HG03378 (cell line): ENCODE data around the gene PALM.
A peak's percentile ranks its signal among the peaks of the same experiment; 100 is the strongest.
"Not testable (repeated sequence)": the region's sequence is repeated elsewhere in the genome, so short reads cannot be mapped to it uniquely, and the experiment has no call there.

Experiments used
- ATAC-seq: cut with Tn5 transposase; IDR thresholded peaks from one replicate; pipeline ENCODE4 v1.9.1; 2021; ENCODE audit warnings: mild to moderate bottlenecking, moderate library complexity; ENCODE audit not compliant: unreplicated experiment

Gene PALM

GRCh38 chr19:708154-709143 is at the start of gene PALM:
Gene PALM, plus strand, starts transcription at chr19:708935. Its CDS starts 212 bp downstream, at chr19:709147.
- no peak for ATAC-seq

GRCh38 chr19:660793-661426 is 47.8 kb upstream of the PALM start:
- no peak for ATAC-seq

- ATAC-seq: no peak
Observed at GRCh38 chr19:661427-662196, 47.1 kb upstream of the PALM start.

- peak; percentile 7 for ATAC-seq
Observed at GRCh38 chr19:662207-662961, 46.4 kb upstream of the PALM start.

GRCh38 chr19:662962-663681 is 45.6 kb upstream of the PALM start, which contains the start of gene RNF126:
Gene RNF126, minus strand, starts transcription at chr19:663214. Its CDS starts 93 bp downstream, at chr19:663121.
- ATAC-seq: peak; percentile 35

- no peak for ATAC-seq
Observed at GRCh38 chr19:663682-664117, 45.0 kb upstream of the PALM start.

- ATAC-seq: no peak
Observed at GRCh38 chr19:664913-665443, 43.8 kb upstream of the PALM start.

- ATAC-seq: not testable (repeated sequence)
Observed at GRCh38 chr19:666985-667573, 41.7 kb upstream of the PALM start.

GRCh38 chr19:668675-669434 is 39.9 kb upstream of the PALM start:
- ATAC-seq: not testable (repeated sequence)

GRCh38 chr19:670609-671075 is 38.1 kb upstream of the PALM start:
- ATAC-seq: no peak

- ATAC-seq: no peak
Observed at GRCh38 chr19:674282-675151, 34.2 kb upstream of the PALM start.

- ATAC-seq: no peak
Observed at GRCh38 chr19:676007-676338, 32.8 kb upstream of the PALM start.

GRCh38 chr19:676339-677105 is 32.2 kb upstream of the PALM start, which contains the start of gene FSTL3:
Gene FSTL3, plus strand, starts transcription at chr19:676392. Its CDS starts 32 bp downstream, at chr19:676424.
- ATAC-seq: no peak

GRCh38 chr19:677201-677600 is 31.5 kb upstream of the PALM start:
- no peak for ATAC-seq

- no peak for ATAC-seq
Observed at GRCh38 chr19:677601-678436, 30.9 kb upstream of the PALM start.
